PC-3 (cell line): Measurements from ENCODE around the gene DOCK8. TPM values are rescaled to one million over a fixed set of nuclear protein-coding genes. Genes with fewer than 3 reads are reported as not detected.

ENCODE experiments used
- ATAC-seq: fragments of 200-7000 bp; cut with Tn5 transposase; 2 replicates; pipeline ENCODE4 v1.9.1; 2020; ENCODE audit warnings: mild to moderate bottlenecking, moderate library complexity
- BruUV-seq: library from RNA; stranded (reverse); fragments of 400-500 nt; replicated peaks from 2 replicates; lab custom pipeline; 2021; lab: Mats Ljungman, UMichigan
- CTCF ChIA-PET: fragments of 300-600 bp; sonication (Branson Sonifier 250); formaldehyde crosslinking; loops from one replicate; lab custom pipeline; 2022; ENCODE audit warnings: antibody characterized with exemption; lab: Charles Lee
- POLR2A ChIA-PET: fragments of 300-600 bp; sonication (Branson Sonifier 250); formaldehyde crosslinking; loops from one replicate; lab custom pipeline; 2022; ENCODE audit warnings: antibody characterized with exemption; ENCODE audit not compliant: unreplicated experiment; lab: Charles Lee
- DNase-seq: peaks from one replicate; pipeline ENCODE4 v3.0.0-alpha.2; 2015
- H2AFZ ChIP-seq: fragments of 300-600 bp; sonication (generic); 2 replicates; pipeline ENCODE4 v1.6.0; 2016; ENCODE audit warnings: antibody characterized with exemption, low read length
- H3F3A ChIP-seq: fragments of 300-600 bp; sonication (generic); one replicate; pipeline ENCODE4 v1.6.0; 2017; ENCODE audit warnings: antibody characterized with exemption, low read length, control low read depth, mild to moderate bottlenecking; ENCODE audit not compliant: unreplicated experiment
- H3K27ac ChIP-seq: fragments of 300-600 bp; sonication (generic); 2 replicates; pipeline ENCODE4 v1.5.1; 2016; ENCODE audit warnings: mild to moderate bottlenecking, low read length
- H3K27me3 ChIP-seq: fragments of 300-600 bp; sonication (generic); 2 replicates; pipeline ENCODE4 v1.6.1; 2016; ENCODE audit warnings: low read length, mixed read lengths
- H3K36me3 ChIP-seq: fragments of 300-600 bp; sonication (generic); 2 replicates; pipeline ENCODE4 v1.6.1; 2016; ENCODE audit warnings: low read depth, mixed run types, low read length, mixed read lengths
- H3K4me1 ChIP-seq: fragments of 300-600 bp; sonication (generic); 2 replicates; pipeline ENCODE4 v1.5.1; 2016; ENCODE audit warnings: low read length; ENCODE audit not compliant: insufficient read depth
- H3K4me2 ChIP-seq: fragments of 300-600 bp; sonication (generic); 2 replicates; pipeline ENCODE4 v1.6.0; 2016; ENCODE audit warnings: low read length
- H3K4me3 ChIP-seq: fragments of 300-600 bp; sonication (generic); 2 replicates; pipeline ENCODE4 v1.5.1; 2016; ENCODE audit warnings: mild to moderate bottlenecking, low read length, mixed read lengths
- H3K79me2 ChIP-seq: fragments of 300-600 bp; sonication (generic); 2 replicates; pipeline ENCODE4 v1.6.1; 2017; ENCODE audit warnings: low read length, mixed read lengths
- H3K9ac ChIP-seq: fragments of 300-600 bp; sonication (generic); 2 replicates; pipeline ENCODE4 v1.6.0; 2016; ENCODE audit warnings: mild to moderate bottlenecking, low read length
- H3K9me2 ChIP-seq: fragments of 300-600 bp; sonication (generic); replicated peaks from 2 replicates; pipeline ENCODE4 v1.6.1; 2016; ENCODE audit warnings: mixed run types, low read length, mixed read lengths
- H3K9me3 ChIP-seq: fragments of 300-600 bp; sonication (generic); 2 replicates; pipeline ENCODE4 v1.6.1; 2016; ENCODE audit warnings: low read length, mixed read lengths
- H4K20me1 ChIP-seq: fragments of 300-600 bp; sonication (generic); 2 replicates; pipeline ENCODE4 v1.6.1; 2016; ENCODE audit warnings: low read length, mixed read lengths
- CTCF ChIP-seq: fragments of 300-600 bp; sonication (generic); conservative IDR thresholded peaks from 2 replicates; pipeline ENCODE4 v1.5.1; 2017; ENCODE audit warnings: antibody characterized with exemption, low read depth, mild to moderate bottlenecking, low read length
- EZH2 ChIP-seq: fragments of 300-600 bp; sonication (generic); IDR thresholded peaks from one replicate; pipeline ENCODE4 v1.6.1; 2017; ENCODE audit warnings: antibody characterized with exemption, mild to moderate bottlenecking, low read length; ENCODE audit not compliant: unreplicated experiment
- EZH2phosphoT487 ChIP-seq: fragments of 300-600 bp; sonication (generic); IDR thresholded peaks from 2 replicates; pipeline ENCODE4 v1.6.1; 2018; ENCODE audit warnings: mild to moderate bottlenecking, antibody characterized with exemption, low read length, borderline replicate concordance
- intact Hi-C: fragments of 100-400 bp; cut with micrococcal nuclease; formaldehyde crosslinking; loops from 2 replicates; pipeline ENCODE4 v1.9.0; 2023
- total RNA-seq: library from RNA; depleted of rRNA; stranded (reverse); fragments of >200 nt; gene quantifications from 2 replicates; pipeline ENCODE4 v1.2.3, GENCODE V29; 2014

DOCK8 gene
- total RNA-seq, 1 experiment from 2014 or later: 1.9 TPM

GRCh38 chr9:351916-352315 is 137.3 kb downstream of the DOCK8 start:
- Histone ChIP-seq H3K9me2 (no peaks in the 10 kb centered on the region), H2AFZ (no peak overlapping the region), H3K9ac (no peak overlapping the region), H3K4me3 (no peak overlapping the region), H3K27me3 (no peaks in the 10 kb centered on the region), H3F3A (no peaks in the 10 kb centered on the region), H4K20me1 (no peaks in the 10 kb centered on the region), H3K4me1 (no peaks in the 10 kb centered on the region), H3K4me2 (no peak overlapping the region), H3K9me3 (no peaks in the 10 kb centered on the region), H3K27ac (no peak overlapping the region), H3K36me3 (no peaks in the 10 kb centered on the region), H3K79me2 (no peaks in the 10 kb centered on the region)
- intact Hi-C loops: no loop called here
- no TSS peak for BruUV-seq
- no peak for TF ChIP-seq CTCF
- ChIA-PET POLR2A (no interaction called here), CTCF (no interaction called here)
- ATAC-seq (no peak), DNase-seq (no peak)

- POLR2A ChIA-PET: no interaction called here
- DNase-seq (no peak), ATAC-seq (no peak)
- Histone ChIP-seq H3K4me2 (no peak overlapping the region), H3K9me2 (no peaks in the 10 kb centered on the region), H3K36me3 (no peaks in the 10 kb centered on the region), H3K4me3 (no peak overlapping the region), H3K27ac (no peak overlapping the region), H3K79me2 (no peaks in the 10 kb centered on the region), H3F3A (no peaks in the 10 kb centered on the region), H3K9me3 (no peaks in the 10 kb centered on the region), H4K20me1 (no peaks in the 10 kb centered on the region), H3K27me3 (no peaks in the 10 kb centered on the region), H3K9ac (no peak overlapping the region), H2AFZ (no peak overlapping the region), H3K4me1 (no peaks in the 10 kb centered on the region)
- TF ChIP-seq EZH2: no peak
- no peak for TF ChIP-seq EZH2phosphoT487
- TF ChIP-seq CTCF: no peak
- CTCF ChIA-PET: no interaction called here
- no TSS peak for BruUV-seq
- intact Hi-C loops: no loop called here
Observed at GRCh38 chr9:353077-353476, 138.4 kb downstream of the DOCK8 start.

GRCh38 chr9:354453-354852 is 139.8 kb downstream of the DOCK8 start:
- Histone ChIP-seq H3K79me2 (no peaks in the 10 kb centered on the region), H3K36me3 (no peaks in the 10 kb centered on the region), H3K9me2 (no peaks in the 10 kb centered on the region), H3K4me3 (no peak overlapping the region), H3K27me3 (no peaks in the 10 kb centered on the region), H3F3A (no peaks in the 10 kb centered on the region), H2AFZ (no peak overlapping the region), H3K9me3 (no peaks in the 10 kb centered on the region), H3K4me1 (no peaks in the 10 kb centered on the region), H4K20me1 (no peaks in the 10 kb centered on the region), H3K4me2 (no peak overlapping the region), H3K27ac (no peak overlapping the region), H3K9ac (no peak overlapping the region)
- no TSS peak for BruUV-seq
- no peak for ATAC-seq
- TF ChIP-seq EZH2phosphoT487 (no peak), EZH2 (no peak)
- DNase-seq: no peak
- intact Hi-C loops: no loop called here
- ChIA-PET POLR2A (no interaction called here), CTCF (no interaction called here)
